ENCODE results near the gene SACS.

The SACS gene

DNA sequence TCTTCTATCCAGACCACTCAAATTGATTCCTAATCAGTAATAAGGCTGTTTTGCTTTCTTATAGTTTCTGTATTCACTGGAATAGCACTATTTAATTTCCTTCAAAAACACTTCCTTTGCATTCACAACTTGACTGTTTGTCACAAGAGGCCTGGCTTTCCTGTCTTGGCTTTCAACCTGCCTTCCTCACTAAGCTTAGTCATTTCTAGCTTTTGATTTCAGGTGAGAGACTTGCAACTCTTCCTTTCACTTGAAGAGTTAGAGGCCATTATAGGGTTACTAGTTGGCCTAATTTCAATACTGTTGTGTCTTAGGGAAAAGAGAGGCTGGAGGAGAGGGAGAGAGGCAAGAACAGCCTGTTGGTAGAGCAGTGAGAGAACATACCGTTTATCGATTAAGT lies 47.0 kb downstream of the SACS start:
- TF ChIP-seq, protein P1, sequence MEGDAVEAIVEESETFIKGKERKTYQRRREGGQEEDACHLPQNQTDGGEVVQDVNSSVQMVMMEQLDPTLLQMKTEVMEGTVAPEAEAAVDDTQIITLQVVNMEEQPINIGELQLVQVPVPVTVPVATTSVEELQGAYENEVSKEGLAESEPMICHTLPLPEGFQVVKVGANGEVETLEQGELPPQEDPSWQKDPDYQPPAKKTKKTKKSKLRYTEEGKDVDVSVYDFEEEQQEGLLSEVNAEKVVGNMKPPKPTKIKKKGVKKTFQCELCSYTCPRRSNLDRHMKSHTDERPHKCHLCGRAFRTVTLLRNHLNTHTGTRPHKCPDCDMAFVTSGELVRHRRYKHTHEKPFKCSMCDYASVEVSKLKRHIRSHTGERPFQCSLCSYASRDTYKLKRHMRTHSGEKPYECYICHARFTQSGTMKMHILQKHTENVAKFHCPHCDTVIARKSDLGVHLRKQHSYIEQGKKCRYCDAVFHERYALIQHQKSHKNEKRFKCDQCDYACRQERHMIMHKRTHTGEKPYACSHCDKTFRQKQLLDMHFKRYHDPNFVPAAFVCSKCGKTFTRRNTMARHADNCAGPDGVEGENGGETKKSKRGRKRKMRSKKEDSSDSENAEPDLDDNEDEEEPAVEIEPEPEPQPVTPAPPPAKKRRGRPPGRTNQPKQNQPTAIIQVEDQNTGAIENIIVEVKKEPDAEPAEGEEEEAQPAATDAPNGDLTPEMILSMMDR (IDR thresholded peaks at IDR 0.05) = no peak
- TF ChIP-seq ZFX (IDR thresholded peaks at IDR 0.05; ENCODE audit: borderline replicate concordance) = no peak
- no peak overlapping the region for H3K27ac ChIP-seq

DNA sequence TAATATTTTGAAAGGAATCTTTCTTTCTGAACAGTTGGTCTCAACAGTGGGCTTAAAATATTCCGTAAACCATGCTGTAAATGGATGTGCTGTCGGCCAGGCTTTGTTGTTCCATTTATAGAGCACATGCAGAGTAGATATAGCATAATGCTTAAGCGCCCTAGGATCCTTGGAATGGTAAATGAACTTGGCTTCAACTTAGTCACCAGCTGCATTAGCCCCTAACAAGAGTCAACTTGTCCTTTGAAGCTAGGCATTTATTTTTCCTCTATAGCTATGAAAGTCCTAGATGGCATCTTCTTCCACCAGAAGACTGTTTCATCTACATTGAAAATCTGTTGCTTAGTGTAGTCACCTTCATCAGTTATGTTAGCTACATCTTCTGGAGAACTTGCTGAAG lies 47.6 kb downstream of the SACS start:
- H3K27ac ChIP-seq = no peak overlapping the region
- TF ChIP-seq, protein P1 (IDR thresholded peaks at IDR 0.05) = no peak
- TF ChIP-seq ZFX (IDR thresholded peaks at IDR 0.05; ENCODE audit: borderline replicate concordance) = no peak

DNA sequence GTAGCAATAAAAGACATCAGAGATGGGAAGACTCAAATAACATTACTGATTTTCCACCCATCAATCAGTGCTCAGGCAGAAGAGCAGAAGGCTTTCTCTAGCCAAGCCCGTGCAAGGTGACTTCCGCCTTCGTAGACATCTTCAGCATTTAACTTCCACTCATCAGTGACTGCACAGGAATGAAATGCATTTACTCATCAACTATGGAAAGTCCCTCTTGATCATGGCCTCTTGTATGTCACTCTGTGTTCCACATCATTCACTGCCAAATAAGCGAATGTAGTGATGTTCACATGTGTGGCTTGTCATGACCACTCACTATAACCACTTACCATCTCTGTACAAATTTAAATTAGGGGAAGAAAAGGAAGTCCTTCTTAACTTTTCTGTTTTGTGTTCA lies 49.4 kb downstream of the SACS start:
- TF ChIP-seq ZFX (IDR thresholded peaks at IDR 0.05; ENCODE audit: borderline replicate concordance) = no peak
- TF ChIP-seq, protein P1 (IDR thresholded peaks at IDR 0.05) = no peak
- no peak overlapping the region for H3K27ac ChIP-seq

DNA sequence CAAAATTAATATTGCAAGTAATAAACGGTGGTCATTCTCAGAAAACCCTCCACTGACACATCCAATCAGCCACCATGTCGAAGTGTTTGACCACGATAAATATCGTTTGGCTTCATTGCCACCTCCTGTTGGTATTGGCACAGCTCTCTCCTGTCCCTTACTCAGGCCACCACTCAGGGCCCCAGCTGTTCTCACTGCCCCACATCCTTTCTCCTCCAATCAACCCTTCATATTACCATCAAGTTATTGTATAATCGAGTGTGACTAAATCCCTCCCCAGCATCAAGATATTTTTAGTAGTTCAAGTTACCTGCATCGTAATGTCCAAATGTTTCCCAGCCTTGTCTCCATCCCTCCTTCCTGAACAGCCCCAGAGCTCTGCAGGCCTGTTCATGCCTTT lies 50.4 kb downstream of the SACS start:
- no peak for TF ChIP-seq ZFX (IDR thresholded peaks at IDR 0.05; ENCODE audit: borderline replicate concordance)
- TF ChIP-seq, protein P1 (IDR thresholded peaks at IDR 0.05) = no peak
- no peak overlapping the region for H3K27ac ChIP-seq

DNA sequence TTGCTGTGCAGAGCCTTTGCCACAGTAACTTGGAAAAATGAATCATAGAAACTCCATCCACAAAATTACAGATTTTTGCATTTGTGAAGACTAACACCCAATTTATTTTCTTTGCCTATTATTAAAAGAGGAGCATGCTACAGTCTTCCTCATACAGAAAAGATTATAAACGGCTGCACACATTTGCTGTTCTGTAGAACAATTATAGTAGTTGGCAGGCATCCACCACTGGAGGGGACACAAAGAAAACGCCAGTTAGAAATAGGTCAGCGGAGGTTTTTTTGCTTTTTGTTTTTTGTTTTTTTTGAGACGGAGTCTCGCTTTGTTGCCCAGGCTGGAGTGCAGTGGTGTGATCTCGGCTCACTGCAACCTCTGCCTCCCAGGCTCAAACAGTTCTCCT lies 51.6 kb downstream of the SACS start:
- no peak overlapping the region for H3K27ac ChIP-seq
- TF ChIP-seq, protein P1 (IDR thresholded peaks at IDR 0.05) = no peak
- no peak for TF ChIP-seq ZFX (IDR thresholded peaks at IDR 0.05; ENCODE audit: borderline replicate concordance)

DNA sequence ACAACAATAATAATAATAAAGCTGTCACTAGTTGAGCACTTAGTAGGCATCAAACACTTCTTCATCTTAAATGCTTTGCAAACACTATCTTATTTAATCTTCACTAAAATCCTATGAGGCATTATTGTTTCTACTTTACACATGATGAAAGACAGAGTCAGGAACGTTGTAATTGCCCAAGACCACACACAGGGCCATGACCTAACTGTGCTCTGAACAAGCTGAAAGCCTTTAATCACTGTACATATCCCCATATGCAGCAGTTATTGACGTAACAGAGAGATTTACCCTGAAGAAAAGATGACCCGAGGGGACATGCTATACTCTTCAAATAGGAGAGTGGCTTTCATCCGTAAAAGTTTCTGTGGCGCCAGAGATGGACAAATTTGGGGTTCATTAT lies 53.0 kb downstream of the SACS start:
- no peak for TF ChIP-seq ZFX (IDR thresholded peaks at IDR 0.05; ENCODE audit: borderline replicate concordance)
- TF ChIP-seq, protein P1 (IDR thresholded peaks at IDR 0.05) = no peak
- H3K27ac ChIP-seq = no peak overlapping the region

DNA sequence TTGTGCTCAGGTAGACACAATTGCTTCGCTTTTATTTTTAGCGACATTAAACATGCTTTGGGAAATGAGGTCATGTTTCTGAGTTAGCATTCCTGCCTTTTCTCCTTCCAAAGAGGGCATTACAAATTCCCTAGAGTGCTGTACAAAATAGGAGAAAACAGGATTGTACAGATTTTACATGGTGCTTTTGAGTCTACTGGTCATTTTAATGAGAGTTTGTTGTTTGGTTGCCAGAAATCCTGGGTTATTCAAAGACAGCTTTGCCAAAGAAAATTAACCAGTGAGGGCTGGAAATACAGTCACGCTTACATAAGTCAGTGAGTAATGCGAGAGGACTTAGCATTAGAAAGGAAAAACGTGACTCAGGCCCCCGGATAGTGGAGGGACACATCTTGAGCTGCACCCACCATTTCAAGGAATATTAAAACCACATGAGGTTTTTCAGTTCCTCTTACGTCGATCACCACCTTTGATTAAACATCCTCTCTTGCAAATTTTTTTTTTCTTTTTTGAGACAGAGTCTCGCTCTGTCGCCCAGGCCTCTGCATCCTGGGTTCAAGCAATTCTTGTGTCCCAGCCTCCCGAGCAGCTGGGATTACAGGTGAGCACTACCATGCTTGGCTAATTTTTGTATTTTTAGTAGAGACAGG lies 55.4 kb downstream of the SACS start:
- H3K27ac ChIP-seq = no peak overlapping the region
- TF ChIP-seq, protein P1 (IDR thresholded peaks at IDR 0.05) = no peak
- no peak for TF ChIP-seq ZFX (IDR thresholded peaks at IDR 0.05; ENCODE audit: borderline replicate concordance)

All from 22Rv1 (cell line).